Endodermal cell (in vitro differentiated cells): ENCODE data around the gene AP3S2. TPM values are rescaled to one million over a fixed set of nuclear protein-coding genes. Genes with fewer than 3 reads are reported as not detected.

Experiments
- DNase-seq: peaks from one replicate; pipeline ENCODE4 v3.0.0-alpha.2; 2017
- H3K27ac ChIP-seq: 2 replicates; pipeline ENCODE4 v1.5.1; 2013; ENCODE audit warnings: mild to moderate bottlenecking, low read depth, low read length, moderate library complexity
- H3K27me3 ChIP-seq: 2 replicates; pipeline ENCODE4 v1.6.1; 2013; ENCODE audit warnings: mild to moderate bottlenecking, low read length, moderate library complexity; ENCODE audit not compliant: insufficient read depth, control insufficient read depth, poor library complexity, severe bottlenecking
- H3K36me3 ChIP-seq: 2 replicates; pipeline ENCODE4 v1.7.0; 2013; ENCODE audit warnings: mild to moderate bottlenecking, low read length, moderate library complexity; ENCODE audit not compliant: control insufficient read depth, insufficient read depth
- H3K4me1 ChIP-seq: one replicate; pipeline ENCODE4 v1.7.0; 2013; ENCODE audit warnings: low read length; ENCODE audit not compliant: control insufficient read depth, insufficient read depth
- H3K4me3 ChIP-seq: 2 replicates; pipeline ENCODE4 v1.5.1; 2013; ENCODE audit warnings: mild to moderate bottlenecking, low read length, moderate library complexity
- H3K9ac ChIP-seq: 2 replicates; pipeline ENCODE4 v1.6.1; 2013; ENCODE audit warnings: mild to moderate bottlenecking, low read length, moderate library complexity; ENCODE audit not compliant: poor library complexity, severe bottlenecking; ENCODE audit errors: extremely low read depth
- H3K9me3 ChIP-seq: 2 replicates; pipeline ENCODE4 v1.6.1; 2013; ENCODE audit warnings: mild to moderate bottlenecking, low read length, moderate library complexity; ENCODE audit not compliant: control insufficient read depth
- H3K27ac Mint-ChIP-seq: 2 replicates; pipeline ENCODE4 v1.8.0; 2020; ENCODE audit warnings: mixed read lengths
- H3K27me3 Mint-ChIP-seq: 2 replicates; pipeline ENCODE4 v1.8.0; 2021; ENCODE audit warnings: mild to moderate bottlenecking, mixed read lengths; ENCODE audit not compliant: insufficient read depth
- H3K36me3 Mint-ChIP-seq: 2 replicates; pipeline ENCODE4 v1.8.0; 2020; ENCODE audit warnings: low read depth, mixed read lengths
- H3K4me1 Mint-ChIP-seq: 2 replicates; pipeline ENCODE4 v1.8.0; 2020; ENCODE audit warnings: mixed read lengths
- H3K4me3 Mint-ChIP-seq: 2 replicates; pipeline ENCODE4 v1.8.0; 2020; ENCODE audit warnings: mild to moderate bottlenecking, moderate library complexity, mixed read lengths
- H3K9me3 Mint-ChIP-seq: 2 replicates; pipeline ENCODE4 v1.8.0; 2020; ENCODE audit warnings: mild to moderate bottlenecking, mixed read lengths
- CTCF ChIP-seq: fragments of 200-600 bp; sonication (generic); conservative IDR thresholded peaks from 2 replicates; pipeline ENCODE4 v1.5.0; 2021; ENCODE audit warnings: antibody characterized with exemption, mild to moderate bottlenecking
- WGBS, 2 experiments: methylation state at CpG; one replicate each; pipeline versions ENCODE4 v1.1.5 to v1.1.7; 2013; ENCODE audit warnings: missing lambda C conversion rate in 2 of 2, mixed read lengths in 1 of 2; ENCODE audit not compliant: insufficient coverage in 1 of 2, insufficient read length in 1 of 2; 5-methylcytosine and 5-hydroxymethylcytosine counted together
- total RNA-seq, 2 donors: library from RNA; stranded (reverse); fragmentation: NEBNext Ultra II Directional in 1 of 2; extraction: Animal tissue kit (Norgen Biotek cat#: 25700) in 1 of 2; gene quantifications; 2 replicates in 1 of 2; 3 replicates in 1 of 2; pipeline ENCODE4 v1.2.1, GENCODE V29; 2021

AP3S2 gene
- total RNA-seq, 2 donors from 2014 or later = 39.5 to 54.4 TPM

- peaks cover 4% of the 10 kb centered on the region for H3K9me3 ChIP-seq
- H3K36me3 Mint-ChIP-seq = peaks cover 60% of the 10 kb centered on the region
Observed at GRCh38 chr15:89851673-89852341, 42.0 kb downstream of the AP3S2 start.

GRCh38 chr15:89848970-89849292 lies 44.9 kb downstream of the AP3S2 start:
- H3K27ac ChIP-seq = no peak overlapping the region
- WGBS, 2 experiments = 100% methylated on average over 1 to 2 of the region's 2 CpGs

More at GRCh38 chr15:89851673-89852341, 42.0 kb downstream of the AP3S2 start:
- Mint-ChIP-seq H3K27ac (no peak overlapping the region), H3K9me3 (peaks cover 20% of the 10 kb centered on the region), H3K4me1 (no peaks in the 10 kb centered on the region), H3K27me3 (no peaks in the 10 kb centered on the region), H3K4me3 (no peak overlapping the region)
- WGBS, 2 experiments = 91 to 92% methylated on average over 3 to 5 of the region's 5 CpGs
- no peak for DNase-seq
- Histone ChIP-seq H3K9ac (no peak overlapping the region), H3K36me3 (peaks cover 41% of the 10 kb centered on the region), H3K4me1 (no peaks in the 10 kb centered on the region), H3K27ac (no peak overlapping the region), H3K4me3 (no peak overlapping the region), H3K27me3 (no peaks in the 10 kb centered on the region)
- no peak for TF ChIP-seq CTCF

GRCh38 chr15:89847101-89847500 lies 46.7 kb downstream of the AP3S2 start:
- Mint-ChIP-seq H3K27ac (no peak overlapping the region), H3K9me3 (no peaks in the 10 kb centered on the region), H3K27me3 (no peaks in the 10 kb centered on the region), H3K4me1 (no peaks in the 10 kb centered on the region), H3K36me3 (peaks cover 51% of the 10 kb centered on the region), H3K4me3 (no peak overlapping the region)
- peaks cover 3% of the 10 kb centered on the region for H3K4me1 ChIP-seq
- WGBS, 2 experiments = 97 to 100% methylated on average over 2 of the region's 2 CpGs
- no peak for DNase-seq
- no peaks in the 10 kb centered on the region for H3K27me3 ChIP-seq
- no peak for TF ChIP-seq CTCF
- no peaks in the 10 kb centered on the region for H3K9me3 ChIP-seq
- no peak overlapping the region for H3K4me3 ChIP-seq
- H3K36me3 ChIP-seq = peaks cover 31% of the 10 kb centered on the region
- no peak overlapping the region for H3K9ac ChIP-seq
- no peak overlapping the region for H3K27ac ChIP-seq

More at GRCh38 chr15:89848970-89849292, 44.9 kb downstream of the AP3S2 start:
- no peak overlapping the region for H3K27ac Mint-ChIP-seq
- no peak overlapping the region for H3K4me3 Mint-ChIP-seq
- Histone ChIP-seq H3K36me3 (peaks cover 36% of the 10 kb centered on the region), H3K9me3 (no peaks in the 10 kb centered on the region), H3K4me3 (no peak overlapping the region), H3K27me3 (no peaks in the 10 kb centered on the region), H3K9ac (no peak overlapping the region), H3K4me1 (peaks cover 3% of the 10 kb centered on the region)
- TF ChIP-seq CTCF = no peak
- DNase-seq = no peak
- peaks cover 58% of the 10 kb centered on the region for H3K36me3 Mint-ChIP-seq
- H3K27me3 Mint-ChIP-seq = no peaks in the 10 kb centered on the region
- peaks cover 13% of the 10 kb centered on the region for H3K9me3 Mint-ChIP-seq
- no peaks in the 10 kb centered on the region for H3K4me1 Mint-ChIP-seq
